Thyroid gland (tissue), 4 donors: ENCODE data around the gene SP9. TPM values are rescaled to one million over a fixed set of nuclear protein-coding genes. Genes with fewer than 3 reads are reported as not detected.
A peak's percentile ranks its signal among the peaks of the same experiment; 100 is the strongest.

Experiments used
- DNase-seq, 2 donors: peaks; one replicate each; pipeline ENCODE4 v3.0.0-alpha.2; 2019
- H3K27ac ChIP-seq, 3 donors: fragments of 200-600 bp; sonication (generic); 1 replicate in 2 of 3; 2 replicates in 1 of 3; pipeline ENCODE4 v1.5.1; 2016 to 2019; ENCODE audit warnings: mild to moderate bottlenecking in 1 of 3, moderate library complexity in 1 of 3
- H3K27me3 ChIP-seq: fragments of 200-600 bp; sonication (generic); one replicate; pipeline ENCODE4 v1.5.1; 2019
- H3K36me3 ChIP-seq, 2 donors: fragments of 200-600 bp; sonication (generic); one replicate each; pipeline ENCODE4 v1.5.1; 2016 to 2019
- H3K4me1 ChIP-seq, 2 donors: fragments of 200-600 bp; sonication (generic); one replicate each; pipeline ENCODE4 v1.5.1; 2017 to 2019
- H3K4me3 ChIP-seq, 3 donors: fragments of 200-600 bp; sonication (generic); replicated peaks in 1 of 3; 1 replicate in 2 of 3; 2 replicates in 1 of 3; pipeline ENCODE4 v1.5.1; 2016; ENCODE audit warnings: mild to moderate bottlenecking in 1 of 3
- H3K9me3 ChIP-seq: fragments of 200-600 bp; sonication (generic); one replicate; pipeline ENCODE4 v1.5.1; 2017
- CTCF ChIP-seq, 6 experiments: fragments of 200-600 bp in 3 of 6; fragments of 450-650 bp in 3 of 6; sonication (generic) in 3 of 6; IDR thresholded peaks; one replicate each; pipeline ENCODE4 v1.5.1; 2016 to 2019; ENCODE audit warnings: antibody characterized with exemption in 6 of 6, mild to moderate bottlenecking in 2 of 6, inconsistent platforms in 1 of 6, moderate library complexity in 1 of 6
- POLR2A ChIP-seq, 2 donors: fragments of 450-650 bp; IDR thresholded peaks; one replicate each; pipeline ENCODE4 v1.6.1; 2017; ENCODE audit warnings: antibody characterized with exemption in 2 of 2, mild to moderate bottlenecking in 2 of 2, moderate library complexity in 1 of 2
- WGBS, 2 donors: methylation state at CpG; one replicate each; pipeline ENCODE4 v1.1.5; 2017; 5-methylcytosine and 5-hydroxymethylcytosine counted together
- intact Hi-C: fragments of 100-400 bp; cut with DNase I; formaldehyde crosslinking; loops from one replicate; pipeline ENCODE4 v1.15.1; 2023
- total RNA-seq, 4 donors: library from RNA; depleted of rRNA; stranded (reverse); fragments of >200 nt; gene quantifications; one replicate each; pipeline ENCODE4 v1.2.3, GENCODE V29; 2016

The SP9 gene
- total RNA-seq, 4 donors from 2014 or later, result not detected

GRCh38 chr2:174326161-174327020 is 8.4 kb upstream of the SP9 start:
- Histone ChIP-seq H3K4me3 (peak overlapping the region in 1 of 3 donors; percentile 7), H3K4me1 (peaks cover 12 to 17% of the 10 kb centered on the region in 2 donors), H3K27ac (no peak overlapping the region), H3K9me3 (no peaks in the 10 kb centered on the region), H3K27me3 (peaks cover 54% of the 10 kb centered on the region), H3K36me3 (no peaks in the 10 kb centered on the region)
- intact Hi-C loops, result no loop called here
- TF ChIP-seq CTCF (IDR thresholded peaks at IDR 0.05) (no peak), POLR2A (IDR thresholded peaks at IDR 0.05) (no peak)
- DNase-seq, result no peak
- WGBS, 2 donors, result 4 to 7% methylated on average over 38 to 49 of the region's 63 CpGs

GRCh38 chr2:174327021-174327840 is 7.5 kb upstream of the SP9 start:
- Histone ChIP-seq H3K27me3 (peaks cover 61% of the 10 kb centered on the region), H3K27ac (no peak overlapping the region), H3K4me3 (no peak overlapping the region), H3K4me1 (peaks cover 12 to 17% of the 10 kb centered on the region in 2 donors), H3K9me3 (no peaks in the 10 kb centered on the region), H3K36me3 (no peaks in the 10 kb centered on the region)
- 7 to 10% methylated on average over 17 to 33 of the region's 41 CpGs for WGBS, 2 donors
- DNase-seq, result no peak
- TF ChIP-seq CTCF (IDR thresholded peaks at IDR 0.05) (no peak), POLR2A (IDR thresholded peaks at IDR 0.05) (no peak)
- intact Hi-C loops, result no loop called here

GRCh38 chr2:174327841-174328113 is 7.0 kb upstream of the SP9 start:
- intact Hi-C loops, result no loop called here
- peaks cover 66% of the 10 kb centered on the region for H3K27me3 ChIP-seq

GRCh38 chr2:174328114-174328960 is 6.4 kb upstream of the SP9 start:
- 8% methylated on average over 35 to 43 of the region's 44 CpGs for WGBS, 2 donors
- Histone ChIP-seq H3K9me3 (no peaks in the 10 kb centered on the region), H3K27ac (no peak overlapping the region), H3K4me1 (peaks cover 12 to 21% of the 10 kb centered on the region in 2 donors), H3K4me3 (no peak overlapping the region), H3K27me3 (peaks cover 72% of the 10 kb centered on the region), H3K36me3 (no peaks in the 10 kb centered on the region)
- TF ChIP-seq POLR2A (IDR thresholded peaks at IDR 0.05) (no peak), CTCF (IDR thresholded peaks at IDR 0.05) (no peak)
- DNase-seq, result no peak
- intact Hi-C loops, result no loop called here

More at GRCh38 chr2:174327841-174328113, 7.0 kb upstream of the SP9 start:
- no peaks in the 10 kb centered on the region for H3K36me3 ChIP-seq
- H3K4me1 ChIP-seq, result peaks cover 12 to 17% of the 10 kb centered on the region in 2 donors
- H3K9me3 ChIP-seq, result no peaks in the 10 kb centered on the region
- no peak overlapping the region for H3K4me3 ChIP-seq
- DNase-seq, result no peak
- TF ChIP-seq CTCF (IDR thresholded peaks at IDR 0.05) (no peak), POLR2A (IDR thresholded peaks at IDR 0.05) (no peak)
- H3K27ac ChIP-seq, result no peak overlapping the region
- 18 to 24% methylated on average over 6 of the region's 6 CpGs for WGBS, 2 donors
